HG03469 (cell line): ENCODE results near the gene LONP1.

Experiments used
- ATAC-seq: cut with Tn5 transposase; IDR thresholded peaks from one replicate; pipeline ENCODE4 v1.9.1; 2021; ENCODE audit warnings: mild to moderate bottlenecking, moderate library complexity, moderate number of reproducible peaks; ENCODE audit not compliant: unreplicated experiment

LONP1 gene

GRCh38 chr19:5655412-5655811 is 64.5 kb downstream of the LONP1 start:
- no peak for ATAC-seq

GRCh38 chr19:5654931-5655330 is 65.0 kb downstream of the LONP1 start:
- ATAC-seq, result no peak

DNA sequence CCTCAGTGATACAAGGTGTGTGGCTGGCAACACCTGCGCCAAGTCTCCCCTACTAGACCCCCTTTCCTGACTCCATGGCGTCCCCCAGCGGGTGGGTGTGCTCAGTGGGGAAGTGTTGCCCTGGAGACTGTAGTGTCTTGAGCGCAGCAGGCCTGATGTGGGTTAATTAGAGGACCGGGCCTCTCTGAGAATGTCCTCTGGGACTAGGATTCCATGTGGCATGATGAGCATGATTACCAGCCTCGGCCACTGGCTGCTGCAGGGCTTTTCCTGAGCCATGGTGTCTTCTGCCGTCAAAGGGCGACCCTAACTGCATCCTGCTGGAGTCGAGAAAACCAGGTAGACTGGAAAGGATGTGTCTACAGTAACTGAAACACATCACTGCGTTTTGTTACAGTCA is 67.7 kb downstream of the LONP1 start:
- ATAC-seq, result no peak

- ATAC-seq, result no peak
Measured at GRCh38 chr19:5651361-5651760, 68.6 kb downstream of the LONP1 start.

DNA sequence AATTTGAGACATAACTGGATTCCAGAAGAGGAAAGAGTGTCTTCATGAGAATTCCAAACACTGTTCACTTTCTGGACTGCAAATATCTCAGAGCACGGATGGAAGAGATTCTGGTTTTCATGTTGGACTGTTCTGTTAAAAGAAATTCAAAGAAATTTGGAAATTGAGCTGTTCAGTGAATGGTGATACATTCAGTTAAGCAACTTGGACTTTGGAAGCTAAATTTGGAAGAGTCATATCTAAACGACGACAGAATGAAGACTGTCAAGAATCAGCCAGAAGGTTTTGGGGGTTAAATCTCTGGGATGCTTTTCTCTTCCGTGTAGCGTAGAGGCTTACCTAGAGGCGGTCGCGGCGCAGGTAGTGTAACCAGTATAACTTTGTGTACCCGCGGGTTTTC is 71.5 kb downstream of the LONP1 start:
- no peak for ATAC-seq

DNA sequence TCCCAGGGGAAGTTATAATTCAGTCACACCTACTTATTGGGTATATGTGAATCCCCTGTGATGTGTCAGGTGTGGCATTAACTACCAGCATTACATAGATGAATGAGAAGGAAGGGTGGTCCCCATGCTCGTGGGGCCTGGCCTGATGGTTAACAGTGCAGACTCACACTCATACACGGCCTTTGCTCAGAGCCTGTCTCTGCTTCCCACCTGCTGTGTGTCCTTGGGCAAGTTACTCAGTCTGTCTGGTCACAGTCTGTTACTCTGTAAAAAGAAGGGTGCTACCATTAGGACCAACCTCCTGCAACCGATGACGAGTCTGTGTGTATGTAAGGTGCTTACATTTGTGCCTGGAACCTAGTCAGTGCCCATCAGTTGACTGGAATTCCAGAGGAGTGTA is 73.2 kb downstream of the LONP1 start:
- no peak for ATAC-seq

DNA sequence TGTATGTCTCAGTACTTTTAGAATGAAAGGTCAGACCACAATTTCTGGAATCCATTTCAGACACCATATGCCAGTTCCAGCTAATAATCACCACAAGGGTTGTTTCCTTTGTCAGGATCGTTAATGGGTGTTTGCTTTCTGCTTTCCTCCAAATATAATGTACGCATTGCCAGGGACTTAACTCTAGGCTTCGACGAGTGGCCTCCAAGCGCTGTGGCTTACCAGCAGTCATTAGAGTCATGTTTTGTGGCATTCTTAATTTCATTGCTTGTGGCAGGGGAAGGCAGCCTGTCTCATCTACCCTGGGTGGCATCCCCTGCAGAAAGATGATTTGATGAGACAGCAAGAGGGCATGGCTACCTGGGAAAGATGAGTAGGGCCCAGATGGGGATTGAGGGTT is 74.5 kb downstream of the LONP1 start:
- no peak for ATAC-seq

DNA sequence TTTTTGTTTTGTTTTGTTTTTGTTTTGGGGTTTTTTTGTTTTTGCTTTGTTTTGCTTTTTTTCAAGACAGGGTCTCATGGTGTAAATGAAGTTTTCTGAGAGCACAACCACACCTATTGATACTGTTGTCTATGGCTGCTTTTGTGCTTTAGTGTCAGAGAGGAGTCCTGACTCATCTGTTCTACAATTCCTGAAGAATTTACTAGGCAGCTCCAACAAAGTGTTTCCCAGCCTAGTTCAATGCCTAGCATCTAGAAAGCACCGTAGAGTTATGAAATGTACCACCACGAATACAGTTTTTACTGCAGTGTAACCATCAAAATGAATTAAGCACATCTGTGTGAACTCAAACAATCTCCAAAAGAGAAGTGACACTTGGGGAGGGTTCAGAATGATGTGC is 75.9 kb downstream of the LONP1 start:
- ATAC-seq, result no peak

GRCh38 chr19:5643060-5643459 is 76.9 kb downstream of the LONP1 start:
- ATAC-seq, result no peak

DNA sequence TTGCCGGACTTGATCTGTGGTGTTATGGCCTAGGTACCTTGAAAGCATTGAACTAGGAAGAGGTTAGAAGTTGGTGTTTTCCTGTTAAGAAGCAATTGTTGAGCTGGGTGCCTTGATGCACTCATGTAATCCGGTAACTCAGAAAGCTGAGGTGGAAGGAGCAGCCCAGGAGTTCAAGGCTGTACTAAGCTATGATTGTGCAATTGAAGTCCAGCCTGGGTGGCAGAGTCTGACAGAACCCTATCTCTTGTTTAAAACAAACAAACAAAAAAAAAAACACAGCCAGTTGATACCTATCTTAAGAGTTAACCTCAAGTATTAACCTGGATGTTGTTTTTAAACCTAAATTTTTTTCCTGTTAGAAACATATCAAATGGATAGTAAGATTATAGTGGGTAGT is 77.7 kb downstream of the LONP1 start:
- no peak for ATAC-seq
